Fibroblast of lung (primary cell): ENCODE measurements around the gene HLA-A. TPM values are rescaled to one million over a fixed set of nuclear protein-coding genes. Genes with fewer than 3 reads are reported as not detected.
A peak's percentile ranks its signal among the peaks of the same experiment; 100 is the strongest.

Experiments used
- DNase-seq, 2 donors: peaks; one replicate each; pipeline versions ENCODE4 v3.0.0 to v3.0.0-alpha.2; 2010; ENCODE audit warnings: low read depth in 2 of 2
- H2AFZ ChIP-seq: 2 replicates; pipeline ENCODE4 v1.5.1; 2012; ENCODE audit warnings: low read length, control low read depth, inconsistent platforms
- H3K27ac ChIP-seq: 2 replicates; pipeline ENCODE4 v1.5.1; 2011; ENCODE audit warnings: low read length, control low read depth; ENCODE audit not compliant: insufficient read depth
- H3K27me3 ChIP-seq: 2 replicates; pipeline ENCODE4 v1.5.1; 2011; ENCODE audit warnings: mild to moderate bottlenecking, low read length; ENCODE audit not compliant: control insufficient read depth, insufficient read depth
- H3K36me3 ChIP-seq: 2 replicates; pipeline ENCODE4 v1.5.1; 2011; ENCODE audit warnings: low read length; ENCODE audit not compliant: control insufficient read depth, insufficient read depth
- H3K4me1 ChIP-seq: 2 replicates; pipeline ENCODE4 v1.5.1; 2011; ENCODE audit warnings: low read length; ENCODE audit not compliant: control insufficient read depth, insufficient read depth; ENCODE audit errors: extremely low read depth
- H3K4me2 ChIP-seq: 2 replicates; pipeline ENCODE4 v1.5.1; 2011; ENCODE audit warnings: low read length, control low read depth; ENCODE audit not compliant: insufficient read depth; ENCODE audit errors: extremely low read depth
- H3K4me3 ChIP-seq, 4 experiments: fragments of 200-600 bp in 1 of 4; sonication (generic) in 1 of 4; replicated peaks in 1 of 4; 2 replicates each; pipeline ENCODE4 v1.5.1; 2011 to 2016; ENCODE audit warnings: low read length in 4 of 4, low read depth in 3 of 4, mild to moderate bottlenecking in 3 of 4, control low read depth in 2 of 4, inconsistent platforms in 1 of 4, mixed read lengths in 1 of 4; ENCODE audit not compliant: insufficient read depth in 1 of 4; ENCODE audit errors: control extremely low read depth in 1 of 4
- H3K79me2 ChIP-seq: 2 replicates; pipeline ENCODE4 v1.5.1; 2012; ENCODE audit warnings: mild to moderate bottlenecking, low read length, inconsistent platforms; ENCODE audit not compliant: control insufficient read depth, insufficient read depth
- H3K9ac ChIP-seq: 2 replicates; pipeline ENCODE4 v1.5.1; 2011; ENCODE audit warnings: mild to moderate bottlenecking, low read length, control low read depth; ENCODE audit not compliant: insufficient read depth
- H3K9me3 ChIP-seq: 2 replicates; pipeline ENCODE4 v1.5.1; 2012; ENCODE audit warnings: low read depth, low read length; ENCODE audit not compliant: control insufficient read depth, insufficient read depth
- H4K20me1 ChIP-seq: 2 replicates; pipeline ENCODE4 v1.5.1; 2011; ENCODE audit warnings: low read length; ENCODE audit not compliant: control insufficient read depth, insufficient read depth; ENCODE audit errors: extremely low read depth
- CTCF ChIP-seq, 2 donors: IDR thresholded peaks in 1 of 2; conservative IDR thresholded peaks in 1 of 2; 1 replicate in 1 of 2; 2 replicates in 1 of 2; pipeline ENCODE4 v1.5.1; 2011 to 2012; ENCODE audit warnings: low read length in 2 of 2, control low read depth in 1 of 2, inconsistent platforms in 1 of 2, low read depth in 1 of 2, mild to moderate bottlenecking in 1 of 2
- EZH2 ChIP-seq: IDR thresholded peaks from 2 replicates; pipeline ENCODE4 v1.5.1; 2012; ENCODE audit warnings: low read length, control low read depth, mild to moderate bottlenecking; ENCODE audit errors: missing control alignments
- polyA plus RNA-seq, 2 donors: library from polyadenylated mRNA; depleted of rRNA in 1 of 2; stranded (reverse) in 1 of 2; unstranded in 1 of 2; fragments of >200 nt; gene quantifications; 2 replicates each; pipeline ENCODE4 v1.2.1, GENCODE V29; 2011 to 2012; ENCODE audit warnings: missing spikeins in 1 of 2
- total RNA-seq: library from RNA; depleted of rRNA; stranded (reverse); fragments of >200 nt; gene quantifications from 2 replicates; pipeline ENCODE4 v1.2.1, GENCODE V29; 2014

HLA-A gene
- total and polyA plus RNA-seq, 2 donors (not counting 1 experiment from before 2014, with no cell fraction given) = 272 to 666 TPM

- H3K36me3 ChIP-seq = no peaks in the 10 kb centered on the region
- H3K4me3 ChIP-seq = peak overlapping the region; percentile 64 to 79 (median 72)
- no peaks in the 10 kb centered on the region for H4K20me1 ChIP-seq
- no peaks in the 10 kb centered on the region for H3K9me3 ChIP-seq
- peak overlapping the region; percentile 82 for H3K4me2 ChIP-seq
- peak overlapping the region; percentile 89 for H3K9ac ChIP-seq
- no peaks in the 10 kb centered on the region for H3K4me1 ChIP-seq
- peak overlapping the region; percentile 94 for H2AFZ ChIP-seq
- no peaks in the 10 kb centered on the region for H3K27me3 ChIP-seq
- H3K27ac ChIP-seq = peak overlapping the region; percentile 92
- no peaks in the 10 kb centered on the region for H3K79me2 ChIP-seq
- TF ChIP-seq EZH2 = no peak
- TF ChIP-seq CTCF (conservative IDR thresholded peaks at IDR 0.05 in 1 of 2, IDR thresholded peaks at IDR 0.05 in 1 of 2; ENCODE audit: low read depth in 1 of 2, low read length in 2 of 2) = no peak
- peak in 1 of 2 donors; percentile 54 for DNase-seq
These were observed 16.5 kb upstream of the HLA-A start for GRCh38 chr6:29925727-29926412.

- TF ChIP-seq EZH2 (no peak), CTCF (conservative IDR thresholded peaks at IDR 0.05 in 1 of 2, IDR thresholded peaks at IDR 0.05 in 1 of 2; ENCODE audit: low read depth in 1 of 2, low read length in 2 of 2) (no peak)
These were observed 15.7 kb upstream of the HLA-A start for GRCh38 chr6:29926413-29927274.

DNA sequence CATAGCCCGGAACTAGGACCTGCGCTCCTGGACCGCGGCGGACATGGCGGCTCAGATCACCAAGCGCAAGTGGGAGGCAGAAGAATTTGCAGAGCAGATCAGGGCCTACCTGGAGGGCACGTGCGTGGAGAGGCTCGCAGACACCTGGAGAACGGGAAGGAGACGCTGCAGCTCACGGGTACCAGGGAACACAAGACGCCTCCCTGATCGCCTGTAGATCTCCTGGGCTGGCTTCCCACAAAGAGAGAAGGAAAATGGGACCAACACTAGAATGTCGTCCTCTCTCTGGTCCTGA lies 15.1 kb upstream of the HLA-A start:
- peak overlapping the region; percentile 7 for H3K9ac ChIP-seq
- no peak overlapping the region for H3K27ac ChIP-seq
- no peaks in the 10 kb centered on the region for H3K27me3 ChIP-seq
- TF ChIP-seq CTCF (conservative IDR thresholded peaks at IDR 0.05 in 1 of 2, IDR thresholded peaks at IDR 0.05 in 1 of 2; ENCODE audit: low read depth in 1 of 2, low read length in 2 of 2) = no peak
- no peak for TF ChIP-seq EZH2
- no peak for DNase-seq
- no peaks in the 10 kb centered on the region for H3K4me1 ChIP-seq
- peak overlapping the region; percentile 92 for H2AFZ ChIP-seq
- peak overlapping the region; percentile 22 to 64 (median 27) for H3K4me3 ChIP-seq
- peak overlapping the region; percentile 85 for H3K4me2 ChIP-seq
- no peaks in the 10 kb centered on the region for H3K9me3 ChIP-seq
- H3K79me2 ChIP-seq = no peaks in the 10 kb centered on the region
- no peaks in the 10 kb centered on the region for H3K36me3 ChIP-seq
- H4K20me1 ChIP-seq = no peaks in the 10 kb centered on the region

More at GRCh38 chr6:29926413-29927274, 15.7 kb upstream of the HLA-A start:
- Histone ChIP-seq H3K27me3 (no peaks in the 10 kb centered on the region), H3K79me2 (no peaks in the 10 kb centered on the region), H3K36me3 (no peaks in the 10 kb centered on the region), H3K9ac (peak overlapping the region; percentile 89), H3K4me3 (peak overlapping the region; percentile 64 to 79 (median 72)), H2AFZ (peak overlapping the region; percentile 94), H3K4me1 (no peaks in the 10 kb centered on the region), H4K20me1 (no peaks in the 10 kb centered on the region), H3K9me3 (no peaks in the 10 kb centered on the region), H3K27ac (peak overlapping the region; percentile 92), H3K4me2 (peak overlapping the region; percentile 85)
- DNase-seq = peak; percentile 31 to 81
